ENCODE measurements around the gene SESTD1. TPM values are rescaled to one million over a fixed set of nuclear protein-coding genes. Genes with fewer than 3 reads are reported as not detected.
A peak's percentile ranks its signal among the peaks of the same experiment; 100 is the strongest.

The SESTD1 gene
- total and polyA plus RNA-seq, 2 of the 13 experiments (the other 11 are each of a cell fraction or from before 2014, with no cell fraction given): 74.4 to 101 TPM

GRCh38 chr2:179263446-179264367 lies 925 bp downstream of the SESTD1 start (continued):
- no peak for TF ChIP-seq HMGXB3 (CRISPR knock-in tag; IDR thresholded peaks at IDR 0.05; ENCODE audit: borderline replicate concordance)
- no peak; the same call in 1 of the 2 replicates for TF ChIP-seq NRL (CRISPR knock-in tag; IDR thresholded peaks at IDR 0.05; ENCODE audit: borderline replicate concordance)
- no peak for TF ChIP-seq REST (IDR thresholded peaks at IDR 0.05; ENCODE audit: borderline replicate concordance in 1 of 2, low read depth in 1 of 2, low read length in 2 of 2)
- peak; percentile 82 for TF ChIP-seq FOXC1 (CRISPR knock-in tag; IDR thresholded peaks at IDR 0.05; ENCODE audit: borderline replicate concordance)
- TF ChIP-seq ZNF883 (CRISPR knock-in tag; IDR thresholded peaks at IDR 0.05; ENCODE audit: not compliant biosample characterization): peak; percentile 55
- TF ChIP-seq CHCHD3 (CRISPR knock-in tag; IDR thresholded peaks at IDR 0.05): 0 out of 2 replicates have a peak, but pooled peaks have one; percentile 32
- TF ChIP-seq ZSCAN20 (CRISPR knock-in tag; IDR thresholded peaks at IDR 0.05; ENCODE audit: borderline replicate concordance): no peak; the same call in 1 of the 2 replicates
- TF ChIP-seq CREB1 (IDR thresholded peaks at IDR 0.05): no peak
- no peak for TF ChIP-seq CREB1 (CRISPR knock-in tag; IDR thresholded peaks at IDR 0.05)
- TF ChIP-seq ZNF607 (CRISPR knock-in tag; IDR thresholded peaks at IDR 0.05; ENCODE audit: borderline replicate concordance): 0 out of 2 replicates have a peak, but pooled peaks have one; percentile 65
- TF ChIP-seq ZNF563 (CRISPR knock-in tag; IDR thresholded peaks at IDR 0.05): peak; percentile 19; the same call in 1 of the 2 replicates
- TF ChIP-seq NFATC3 (CRISPR knock-in tag; IDR thresholded peaks at IDR 0.05): no peak
- TF ChIP-seq PPARG (CRISPR knock-in tag; conservative IDR thresholded peaks at IDR 0.05): no peak; the same call in 1 of the 2 replicates
- TF ChIP-seq ZBTB8A (CRISPR knock-in tag; IDR thresholded peaks at IDR 0.05; ENCODE audit: borderline replicate concordance, low read depth): no peak
- no peak for TF ChIP-seq PRPF4 (IDR thresholded peaks at IDR 0.05; ENCODE audit: low read depth, low read length, poor library complexity, severe bottlenecking)
- no peak for TF ChIP-seq ZNF749 (CRISPR knock-in tag; IDR thresholded peaks at IDR 0.05; ENCODE audit: borderline replicate concordance)
- TF ChIP-seq ZFY (CRISPR knock-in tag; IDR thresholded peaks at IDR 0.05): no peak
- TF ChIP-seq ZBTB20 (CRISPR knock-in tag; IDR thresholded peaks at IDR 0.05; ENCODE audit: borderline replicate concordance, low read depth): no peak; the same call in 1 of the 2 replicates
- TF ChIP-seq CBX2 (IDR thresholded peaks at IDR 0.05; ENCODE audit: low read depth, low read length): no peak
- no peak for TF ChIP-seq CBX2 (CRISPR knock-in tag; IDR thresholded peaks at IDR 0.05; ENCODE audit: low read depth)
- no peak for TF ChIP-seq POLR2AphosphoS2 (IDR thresholded peaks at IDR 0.05; ENCODE audit: low read depth, low read length)

Measured in HepG2 (cell line).